GM21528 (cell line): ENCODE results near the gene SDR39U1.

ENCODE experiments used
- ATAC-seq: cut with Tn5 transposase; IDR thresholded peaks from one replicate; pipeline ENCODE4 v1.9.1; 2021; ENCODE audit warnings: mild to moderate bottlenecking, moderate library complexity; ENCODE audit not compliant: unreplicated experiment, low FRiP score

SDR39U1 gene

DNA sequence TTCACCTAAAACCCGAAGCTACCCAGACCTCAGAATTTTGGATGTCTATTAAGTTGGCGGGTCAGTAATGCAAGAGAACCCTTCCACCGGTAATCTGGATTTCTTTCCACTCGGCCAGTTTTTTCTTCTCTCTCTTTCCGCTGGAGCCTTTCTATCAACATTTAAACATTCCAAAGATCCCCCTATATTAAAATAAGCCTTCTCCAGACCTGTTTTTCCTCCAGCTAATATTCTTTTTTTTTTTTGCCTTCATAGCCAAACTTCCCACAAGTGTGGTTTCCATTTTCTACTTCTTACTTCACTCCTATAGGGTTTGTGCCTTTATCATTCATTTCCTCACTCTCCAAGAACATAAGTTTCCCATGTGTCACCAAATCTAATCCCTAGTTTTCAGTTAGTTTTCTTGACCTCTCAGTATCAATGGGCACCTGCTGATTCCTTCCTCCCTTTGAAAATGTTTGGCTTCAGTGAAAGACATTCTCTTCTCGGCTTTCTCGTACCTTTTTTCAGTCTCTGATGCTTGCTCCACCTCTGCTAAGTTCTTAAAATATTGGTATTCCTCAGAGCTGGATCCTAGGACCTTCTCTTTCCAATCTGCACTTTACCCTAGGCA is 583 bp upstream of the SDR39U1 start:
- no peak for ATAC-seq

DNA sequence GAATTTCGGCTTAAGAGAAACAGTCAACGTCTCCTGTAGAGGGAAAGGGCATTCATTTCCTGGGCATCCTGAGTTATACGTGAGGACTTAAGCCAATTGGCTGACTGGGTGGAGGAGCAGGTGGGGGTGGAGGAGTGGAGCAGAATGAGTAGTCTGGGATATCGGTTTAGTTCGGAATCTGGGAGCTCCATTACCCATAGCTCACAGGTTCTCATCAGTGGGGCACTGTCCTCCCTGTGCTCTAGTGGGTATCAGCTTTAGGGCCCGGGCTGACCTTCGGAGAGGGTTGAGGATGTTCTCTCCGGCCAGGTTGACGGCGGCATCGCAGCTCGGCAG is 704 bp downstream of the SDR39U1 start:
- ATAC-seq, result no peak

DNA sequence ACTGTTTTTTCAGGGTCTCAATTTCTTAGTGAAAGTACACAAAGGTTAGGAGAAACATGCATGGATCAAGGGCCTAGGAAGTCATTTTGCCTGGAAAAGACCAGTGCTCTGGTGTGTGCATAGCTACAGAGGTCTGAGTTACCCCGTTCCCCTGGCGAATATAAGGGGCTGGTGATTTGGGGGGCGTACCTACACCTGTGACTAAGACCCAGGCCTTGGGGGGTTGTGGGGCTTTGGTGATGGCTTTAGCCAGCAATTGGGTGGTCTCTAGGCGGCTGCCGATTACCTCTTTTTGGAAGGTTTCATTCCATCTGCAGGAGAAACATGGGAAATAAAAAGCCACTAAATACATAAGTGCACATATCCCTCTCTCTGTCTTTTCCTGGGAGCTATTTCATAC is 1.1 kb downstream of the SDR39U1 start:
- ATAC-seq, result no peak

DNA sequence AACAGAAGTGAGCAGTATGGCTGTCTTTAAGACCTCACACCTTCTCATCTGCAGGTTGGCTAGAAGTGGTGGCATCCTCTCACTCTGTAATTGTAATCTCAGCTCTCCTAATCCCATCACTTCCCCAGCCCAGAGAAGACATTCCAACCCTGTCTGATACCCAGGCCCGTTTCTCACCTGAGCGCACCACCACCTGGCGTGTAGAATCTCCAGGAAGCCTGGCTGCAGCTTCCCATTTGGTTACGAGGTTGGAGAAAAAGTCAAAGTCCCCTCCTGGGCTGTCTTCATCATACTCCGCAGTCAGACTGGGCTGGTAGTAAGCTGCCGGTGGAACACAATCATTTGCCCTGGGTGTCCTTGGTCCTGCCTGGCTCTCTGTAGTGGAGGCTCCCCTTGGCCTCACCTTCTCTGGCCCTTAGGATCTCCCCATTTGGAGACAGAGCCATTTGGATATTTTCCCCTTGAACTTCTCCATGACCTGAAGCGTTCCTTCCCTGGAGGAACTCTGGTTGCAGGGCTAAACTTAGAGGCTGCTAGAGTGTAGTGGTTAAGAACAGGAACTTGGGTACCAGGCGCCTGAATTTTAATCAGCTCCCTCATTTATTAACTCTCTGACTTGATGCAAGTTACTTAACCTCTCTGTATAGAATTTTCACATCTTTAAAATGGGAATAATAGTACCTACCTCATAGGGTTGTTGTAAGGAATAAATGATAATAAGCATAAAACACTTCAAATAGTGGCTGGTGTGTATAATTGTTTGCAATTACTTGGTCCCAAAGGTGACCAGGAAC is 1.8 kb downstream of the SDR39U1 start:
- ATAC-seq, result no peak

DNA sequence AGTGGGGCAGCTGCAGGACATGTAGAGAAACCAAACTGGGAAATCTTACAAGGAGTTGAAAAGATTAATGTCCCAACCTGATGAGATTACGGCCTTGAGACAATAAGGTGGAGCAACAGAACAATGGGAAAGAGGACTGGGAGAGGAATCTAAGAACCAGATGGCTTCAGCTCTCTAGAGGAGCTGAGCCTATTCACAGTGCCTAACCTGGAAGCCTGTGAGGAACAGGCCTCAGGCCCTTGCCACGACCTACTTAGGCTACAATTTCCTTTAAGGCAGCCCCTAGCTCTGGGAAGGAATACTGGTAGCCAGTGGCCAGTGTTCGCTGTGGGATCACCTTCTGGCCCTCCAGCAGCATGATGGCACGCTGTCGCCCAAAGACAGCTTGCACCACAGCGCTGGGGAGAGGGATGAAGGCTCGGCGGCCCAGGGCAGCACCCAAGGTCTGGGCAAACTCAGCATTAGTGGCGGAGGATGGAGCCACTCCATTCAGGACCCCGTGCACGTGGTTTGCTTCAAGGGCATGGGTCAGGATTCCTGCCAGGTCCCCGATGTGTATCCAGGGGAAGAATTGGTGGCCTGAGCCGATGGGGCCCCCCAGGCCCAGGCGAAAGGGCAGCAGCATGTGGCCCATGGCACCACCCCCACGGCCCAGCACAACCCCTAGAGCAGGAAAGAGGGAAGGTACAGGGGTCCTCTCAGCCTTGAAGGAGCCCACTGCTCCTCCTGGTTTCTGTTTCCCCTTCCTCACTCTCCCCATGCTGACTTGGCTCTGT is 2.6 kb downstream of the SDR39U1 start:
- ATAC-seq, result no peak

DNA sequence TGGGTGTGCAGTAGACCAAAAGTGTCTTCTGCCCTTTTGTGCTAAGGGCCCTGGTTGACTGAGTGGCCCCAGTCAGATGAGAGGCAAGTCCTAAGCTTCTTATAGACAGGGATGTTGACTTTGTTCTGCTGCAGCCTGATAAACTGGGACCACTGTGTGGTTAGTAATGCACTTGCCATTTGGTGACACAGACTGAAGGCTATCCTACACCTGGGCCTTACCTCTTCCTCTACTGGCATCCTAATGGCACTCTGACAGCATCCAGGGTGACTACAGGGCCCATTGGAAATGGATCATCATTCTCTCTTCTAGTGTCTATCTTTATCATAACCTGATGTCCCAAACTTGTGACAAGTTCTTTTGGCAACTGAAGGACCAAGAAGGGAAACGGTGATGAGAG is 3.3 kb downstream of the SDR39U1 start:
- no peak for ATAC-seq

DNA sequence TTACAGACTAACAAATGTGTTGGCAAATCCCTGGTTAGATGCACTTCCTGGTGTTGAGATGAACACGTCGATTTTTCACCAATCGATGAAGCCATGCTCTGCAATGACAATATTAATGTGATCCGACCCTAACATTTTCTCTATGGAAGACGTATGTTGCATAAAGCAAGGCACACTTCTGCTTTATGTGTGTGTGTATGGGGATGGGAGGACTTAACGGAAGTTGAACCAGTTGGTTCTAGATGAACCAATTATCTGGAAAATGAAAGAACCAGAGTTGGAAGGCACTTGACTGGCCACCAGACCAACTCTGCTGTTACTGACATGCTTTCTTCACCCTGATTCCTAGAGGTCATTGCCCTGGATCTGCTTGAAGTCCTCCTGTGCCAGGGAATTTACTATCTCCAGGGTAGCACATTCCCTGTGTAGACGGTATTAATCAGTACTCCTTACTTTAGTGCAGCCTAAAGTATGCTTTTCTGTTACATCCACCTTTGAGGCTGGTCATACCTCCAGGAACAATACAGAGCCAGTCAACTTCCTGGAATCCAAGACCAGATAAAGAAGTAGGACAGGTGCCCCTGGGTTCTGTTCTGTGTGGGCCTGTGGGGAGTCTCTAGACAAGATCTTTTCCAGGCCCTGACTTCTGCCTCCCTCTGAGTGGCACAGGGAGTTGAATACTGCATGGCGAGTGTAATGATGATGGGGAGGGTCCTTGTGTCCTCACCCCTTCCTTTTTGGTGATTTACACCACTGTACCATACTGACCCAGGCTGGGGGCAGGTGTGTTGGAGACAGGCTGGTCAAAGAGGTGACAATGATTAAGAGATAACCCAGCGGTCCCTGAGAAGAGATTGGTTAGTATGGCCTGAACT is 4.1 kb downstream of the SDR39U1 start:
- no peak for ATAC-seq

DNA sequence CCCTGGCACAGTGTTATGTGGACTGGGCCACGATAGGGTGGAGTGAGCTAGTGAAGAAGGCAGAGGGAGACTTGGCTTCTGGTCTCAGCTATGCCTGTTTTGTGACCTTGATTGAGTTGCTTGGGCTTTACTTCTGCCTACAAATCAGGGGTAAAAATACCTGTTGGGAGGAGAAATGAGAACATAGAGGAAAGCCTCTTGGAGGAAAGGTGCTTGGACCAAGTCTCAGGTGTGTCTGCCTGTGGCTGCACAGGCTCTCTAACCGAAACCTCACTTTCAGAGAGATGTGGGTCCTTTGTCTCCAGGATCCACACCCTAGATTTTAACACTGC is 4.9 kb downstream of the SDR39U1 start:
- no peak for ATAC-seq

DNA sequence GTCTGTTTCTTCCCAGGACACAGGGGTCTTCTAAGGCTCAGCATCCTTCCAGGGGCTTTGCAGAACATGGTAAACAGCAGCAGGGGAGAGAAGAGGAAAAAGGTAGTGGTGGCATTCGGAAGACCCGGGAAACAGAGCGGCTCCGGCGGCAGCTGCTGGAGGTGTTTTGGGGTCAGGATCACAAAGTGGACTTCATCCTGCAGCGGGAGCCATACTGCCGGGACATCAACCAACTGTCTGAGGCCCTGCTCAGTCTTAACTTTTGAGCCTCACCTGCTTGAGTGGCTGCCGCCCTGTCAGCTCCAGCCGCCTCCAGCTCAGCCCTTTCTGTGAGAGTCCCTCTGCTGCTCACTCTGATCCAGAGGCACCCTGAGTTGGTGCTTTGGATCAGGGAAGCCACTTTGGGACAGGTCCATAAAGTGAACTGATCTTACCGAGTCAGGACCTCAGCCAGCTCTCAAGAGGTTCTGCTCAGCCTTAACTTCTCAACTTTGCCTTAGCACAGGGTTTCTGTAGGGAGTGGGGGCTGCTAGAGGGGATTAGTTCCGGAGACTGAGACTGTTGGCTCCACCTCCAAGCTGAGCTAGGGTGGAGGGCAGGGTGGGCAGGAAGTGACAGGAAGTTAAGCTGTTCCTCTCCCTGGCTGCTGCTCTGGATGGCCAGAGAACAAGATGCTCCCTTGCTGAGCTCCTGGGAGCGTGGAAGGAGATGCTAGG is 5.4 kb downstream of the SDR39U1 start:
- no peak for ATAC-seq

DNA sequence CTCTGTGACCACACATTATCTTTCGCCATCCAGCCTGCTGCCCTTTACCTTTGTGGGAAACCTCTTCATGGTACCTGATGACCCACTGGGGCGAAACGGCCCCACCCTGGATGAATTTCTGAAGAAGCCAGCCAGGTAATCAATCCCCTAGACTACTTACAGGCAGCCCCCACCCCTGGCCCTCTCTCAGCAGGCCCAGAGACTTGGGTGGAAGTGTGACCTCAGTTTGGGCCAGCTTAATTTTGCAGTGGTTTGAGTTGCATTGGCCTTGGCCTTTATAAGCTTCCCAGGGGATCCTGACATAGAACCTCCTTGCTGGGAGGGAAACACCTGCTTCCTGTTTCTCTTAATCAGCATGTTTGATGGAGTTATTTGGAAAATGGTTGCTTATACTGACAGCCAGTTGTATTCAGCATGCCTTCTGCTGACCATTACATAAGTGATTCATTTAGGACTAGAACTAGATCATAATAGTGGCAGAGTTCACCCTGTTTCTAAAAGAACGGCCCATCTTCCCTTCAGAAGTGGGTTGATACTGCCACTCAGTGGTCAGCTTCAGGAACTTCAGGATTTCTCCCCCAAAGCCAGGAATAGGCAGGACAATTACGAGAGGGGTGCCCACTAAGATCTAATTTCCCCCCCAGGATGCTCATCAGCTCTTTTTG is 6.1 kb downstream of the SDR39U1 start:
- no peak for ATAC-seq

DNA sequence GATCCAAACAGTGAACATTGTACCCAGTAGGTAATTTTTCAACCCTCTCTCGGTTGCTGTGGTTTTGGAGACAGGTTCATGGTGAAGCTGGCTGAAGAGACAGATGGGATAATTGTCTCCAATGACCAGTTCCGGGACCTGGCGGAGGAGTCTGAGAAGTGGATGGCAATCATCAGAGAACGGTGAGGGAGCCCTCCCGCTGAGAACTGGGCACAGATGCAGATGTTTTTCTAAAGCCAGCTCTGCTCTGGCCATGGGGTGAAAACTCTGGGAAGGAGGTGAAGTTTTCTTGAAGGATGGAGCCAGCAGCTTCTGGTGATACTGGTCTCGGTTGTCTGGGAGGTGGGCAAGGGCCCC is 6.6 kb downstream of the SDR39U1 start:
- ATAC-seq, result no peak

DNA sequence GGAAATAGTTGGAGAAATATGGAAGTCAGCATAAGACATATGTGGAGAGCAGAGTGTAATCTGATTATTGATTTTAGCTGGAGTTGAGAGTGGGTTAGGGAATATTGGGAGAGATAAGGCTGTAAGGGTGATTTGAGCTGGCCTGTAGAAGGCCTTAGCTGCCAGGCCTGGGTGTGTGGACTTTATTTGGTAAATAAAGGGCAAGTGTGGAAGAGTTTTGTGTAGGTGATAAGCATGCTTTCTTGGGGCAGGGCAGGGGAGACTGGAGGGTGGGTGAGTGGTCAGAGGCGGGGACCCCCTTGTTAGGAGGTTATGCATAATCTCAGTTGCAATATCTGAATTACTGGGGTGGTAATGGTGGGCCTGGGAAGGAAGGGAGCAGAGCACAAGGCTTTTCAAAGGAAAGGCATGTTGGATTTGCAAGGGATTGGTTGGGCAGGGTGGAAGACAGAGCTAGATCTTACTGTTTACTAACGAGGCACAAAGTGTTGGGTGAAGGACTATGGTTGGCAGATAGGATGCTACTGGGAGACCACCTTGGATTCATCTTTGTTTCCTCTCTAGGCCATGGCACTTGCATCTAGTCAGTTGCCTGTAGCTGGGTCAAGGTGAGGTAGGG is 7.3 kb downstream of the SDR39U1 start:
- ATAC-seq, result no peak

DNA sequence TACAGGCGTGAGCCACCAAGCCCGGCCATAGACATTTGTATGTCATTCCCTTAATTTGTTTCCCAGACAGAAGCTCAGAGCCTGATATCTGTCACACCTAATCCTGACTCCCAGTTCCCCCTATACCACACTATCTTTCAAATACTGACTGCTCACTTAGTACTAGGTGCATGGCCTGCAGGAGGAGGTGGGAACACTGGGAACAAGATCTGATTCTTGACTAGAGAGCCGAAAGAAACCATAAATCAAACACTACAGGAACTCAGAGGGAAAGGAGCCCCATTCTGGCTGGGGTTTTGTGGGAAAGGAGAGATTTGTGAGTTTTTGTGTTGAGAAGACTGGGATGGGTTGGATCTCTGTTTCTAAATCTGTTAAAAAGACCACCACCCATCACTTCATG is 7.9 kb downstream of the SDR39U1 start:
- ATAC-seq, result no peak

DNA sequence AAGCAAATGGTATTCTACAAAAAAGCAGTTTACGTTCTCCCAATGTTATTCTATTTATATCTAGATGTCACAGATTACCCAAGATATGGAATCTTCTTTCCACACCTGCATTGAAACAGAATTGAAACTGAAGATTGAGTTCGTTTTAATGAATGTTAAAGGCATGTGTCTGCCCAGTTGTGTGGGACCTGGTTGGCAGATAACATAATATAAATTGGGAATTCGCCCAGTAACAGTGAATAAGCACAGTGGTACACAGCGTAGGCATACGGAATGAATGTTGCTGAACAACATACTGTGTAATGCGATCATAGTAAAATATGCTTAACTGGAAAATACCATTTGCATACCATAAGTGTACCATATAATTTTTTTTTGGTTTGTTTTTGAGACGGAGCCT is 8.5 kb downstream of the SDR39U1 start:
- no peak for ATAC-seq

DNA sequence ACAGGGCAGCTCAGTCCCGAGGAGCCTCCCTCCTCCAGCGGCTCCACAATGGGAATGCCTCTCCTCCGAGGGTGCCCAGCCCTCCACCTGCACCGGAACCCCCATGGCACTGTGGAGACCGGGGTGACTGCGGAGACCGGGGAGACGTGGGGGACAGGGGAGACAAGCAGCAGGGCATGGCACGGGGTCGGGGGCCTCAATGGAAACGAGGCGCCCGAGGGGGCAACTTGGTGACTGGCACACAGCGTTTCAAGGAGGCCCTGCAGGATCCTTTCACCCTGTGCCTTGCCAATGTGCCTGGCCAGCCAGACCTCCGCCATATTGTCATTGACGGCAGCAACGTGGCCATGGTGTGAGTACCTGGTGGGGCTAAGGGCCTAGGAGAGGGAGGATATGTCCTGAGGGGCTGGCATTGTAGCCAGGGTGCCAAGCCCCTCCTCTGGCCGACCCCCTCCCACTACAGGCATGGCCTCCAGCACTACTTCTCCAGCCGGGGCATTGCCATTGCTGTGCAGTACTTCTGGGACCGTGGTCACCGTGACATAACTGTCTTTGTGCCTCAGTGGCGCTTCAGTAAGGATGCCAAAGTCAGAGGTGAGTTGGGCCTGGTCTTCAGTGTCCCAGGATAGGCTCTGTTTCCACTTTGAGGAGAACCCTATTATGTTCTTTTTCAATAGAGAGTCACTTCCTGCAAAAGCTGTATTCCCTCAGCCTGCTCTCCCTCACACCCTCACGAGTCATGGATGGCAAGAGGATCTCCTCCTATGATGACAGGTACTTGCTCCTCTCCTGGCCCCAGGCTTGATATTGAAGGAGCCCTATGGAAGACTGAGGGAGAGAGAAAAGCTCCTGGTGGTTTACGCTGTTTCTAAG is 10.1 kb downstream of the SDR39U1 start:
- ATAC-seq, result no peak

DNA sequence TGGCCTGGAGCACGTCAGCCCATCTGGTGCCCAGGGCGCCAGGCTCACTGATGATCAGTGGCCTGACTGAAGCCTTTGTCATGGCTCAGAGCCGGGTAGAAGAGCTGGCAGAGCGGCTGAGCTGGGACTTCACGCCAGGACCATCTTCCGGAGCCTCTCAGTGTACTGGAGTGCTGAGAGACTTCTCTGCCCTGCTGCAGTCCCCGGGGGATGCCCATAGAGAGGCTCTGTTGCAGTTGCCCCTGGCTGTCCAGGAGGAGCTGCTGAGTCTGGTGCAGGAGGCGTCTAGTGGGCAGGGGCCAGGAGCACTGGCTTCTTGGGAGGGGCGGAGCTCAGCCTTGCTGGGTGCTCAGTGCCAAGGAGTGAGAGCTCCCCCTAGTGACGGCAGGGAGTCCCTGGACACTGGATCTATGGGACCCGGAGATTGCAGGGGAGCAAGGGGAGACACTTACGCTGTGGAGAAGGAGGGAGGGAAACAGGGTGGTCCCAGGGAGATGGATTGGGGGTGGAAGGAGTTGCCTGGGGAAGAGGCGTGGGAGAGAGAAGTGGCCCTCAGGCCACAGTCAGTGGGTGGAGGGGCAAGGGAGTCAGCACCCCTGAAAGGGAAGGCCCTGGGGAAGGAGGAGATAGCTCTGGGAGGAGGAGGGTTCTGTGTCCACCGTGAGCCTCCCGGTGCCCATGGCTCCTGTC is 10.9 kb downstream of the SDR39U1 start:
- peak; percentile 54 for ATAC-seq

DNA sequence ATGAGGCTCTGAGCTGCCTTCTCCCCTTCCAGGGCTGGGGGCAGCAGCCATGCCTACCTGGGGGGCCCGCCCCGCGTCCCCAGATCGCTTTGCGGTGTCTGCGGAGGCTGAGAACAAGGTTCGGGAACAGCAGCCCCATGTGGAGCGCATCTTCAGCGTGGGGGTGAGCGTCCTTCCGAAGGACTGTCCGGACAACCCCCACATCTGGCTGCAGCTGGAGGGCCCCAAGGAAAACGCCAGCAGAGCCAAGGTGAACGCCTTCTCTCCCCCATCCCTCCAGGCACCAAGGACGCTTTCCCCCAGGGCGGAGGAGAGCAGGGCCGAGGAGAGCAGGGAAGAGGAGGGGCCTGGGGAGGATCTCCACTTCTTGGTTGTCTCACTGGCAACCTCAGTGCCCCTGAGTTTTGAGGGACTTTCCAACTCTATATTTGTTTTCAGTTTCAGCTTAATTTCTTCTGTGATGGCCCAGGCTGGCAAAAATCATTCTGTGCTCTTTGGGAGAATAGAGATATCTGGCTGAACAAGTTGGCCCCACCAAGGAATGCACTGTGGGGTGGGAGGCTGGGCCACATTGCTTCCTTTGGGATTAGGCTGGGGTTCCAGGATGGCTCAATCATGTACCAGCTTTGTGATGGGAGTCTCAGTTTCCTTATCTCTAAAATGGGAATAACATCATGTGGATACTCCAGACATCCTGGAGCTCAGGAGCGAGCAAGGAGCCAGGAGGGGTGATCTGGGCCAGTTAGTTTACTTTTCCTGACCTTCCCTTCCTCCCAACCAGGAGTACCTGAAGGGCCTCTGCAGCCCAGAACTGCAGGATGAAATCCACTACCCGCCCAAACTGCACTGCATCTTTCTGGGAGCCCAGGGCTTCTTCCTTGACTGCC is 11.7 kb downstream of the SDR39U1 start:
- ATAC-seq, result no peak
